ENCODE results near the gene LRRC61.
"Not testable (repeated sequence)": the region's sequence is repeated elsewhere in the genome, so short reads cannot be mapped to it uniquely, and the experiment has no call there.

DNA sequence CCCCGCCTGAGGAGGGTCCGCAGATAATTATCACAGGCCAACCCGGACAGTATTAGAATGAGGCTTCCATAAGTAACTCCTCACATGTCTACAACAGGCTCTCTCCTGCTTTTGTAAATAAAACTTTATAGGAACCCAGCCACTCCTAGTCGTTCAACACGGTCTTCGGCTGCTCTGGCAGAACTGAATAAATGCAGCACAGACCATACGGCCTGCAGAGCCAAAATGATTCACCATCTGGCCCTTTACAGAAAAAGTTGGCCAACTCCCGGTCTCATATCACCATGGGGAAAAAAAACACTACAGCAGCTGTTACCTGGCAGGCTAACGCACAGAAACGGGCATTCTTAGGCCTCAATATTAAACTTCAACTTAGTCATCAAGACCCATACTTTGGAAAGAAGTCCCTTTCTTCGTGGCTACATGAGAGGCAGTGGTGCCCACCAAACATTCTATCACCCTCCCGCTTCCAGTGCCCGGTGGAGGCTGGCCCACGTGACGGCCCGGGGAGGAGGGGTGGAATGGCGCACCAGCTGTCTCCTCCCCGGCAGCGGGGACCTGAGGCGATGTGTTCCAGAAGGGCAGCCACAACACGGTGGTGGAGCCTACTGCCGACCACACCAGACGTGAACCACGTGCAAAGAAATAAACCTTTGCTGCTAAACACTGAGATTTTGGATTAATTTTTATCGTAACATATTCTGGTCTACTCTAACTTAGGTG, 41.3 kb upstream of the LRRC61 start:
- TF ChIP-seq, protein P1, sequence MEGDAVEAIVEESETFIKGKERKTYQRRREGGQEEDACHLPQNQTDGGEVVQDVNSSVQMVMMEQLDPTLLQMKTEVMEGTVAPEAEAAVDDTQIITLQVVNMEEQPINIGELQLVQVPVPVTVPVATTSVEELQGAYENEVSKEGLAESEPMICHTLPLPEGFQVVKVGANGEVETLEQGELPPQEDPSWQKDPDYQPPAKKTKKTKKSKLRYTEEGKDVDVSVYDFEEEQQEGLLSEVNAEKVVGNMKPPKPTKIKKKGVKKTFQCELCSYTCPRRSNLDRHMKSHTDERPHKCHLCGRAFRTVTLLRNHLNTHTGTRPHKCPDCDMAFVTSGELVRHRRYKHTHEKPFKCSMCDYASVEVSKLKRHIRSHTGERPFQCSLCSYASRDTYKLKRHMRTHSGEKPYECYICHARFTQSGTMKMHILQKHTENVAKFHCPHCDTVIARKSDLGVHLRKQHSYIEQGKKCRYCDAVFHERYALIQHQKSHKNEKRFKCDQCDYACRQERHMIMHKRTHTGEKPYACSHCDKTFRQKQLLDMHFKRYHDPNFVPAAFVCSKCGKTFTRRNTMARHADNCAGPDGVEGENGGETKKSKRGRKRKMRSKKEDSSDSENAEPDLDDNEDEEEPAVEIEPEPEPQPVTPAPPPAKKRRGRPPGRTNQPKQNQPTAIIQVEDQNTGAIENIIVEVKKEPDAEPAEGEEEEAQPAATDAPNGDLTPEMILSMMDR (IDR thresholded peaks at IDR 0.05), result not testable (repeated sequence)
- not testable (repeated sequence) for TF ChIP-seq POLR2A (IDR thresholded peaks at IDR 0.05)
